Measurements from ENCODE around the gene CLRN1. TPM values are rescaled to one million over a fixed set of nuclear protein-coding genes. Genes with fewer than 3 reads are reported as not detected.

Gene CLRN1
- total and polyA plus RNA-seq, 4 donors = 0.24 TPM; not detected in 3

- H3K27ac ChIP-seq (ENCODE audit: low read depth, low read length) = no peak overlapping the region
- H3K4me1 ChIP-seq (ENCODE audit: control insufficient read depth, insufficient read depth, low read length) = no peaks in the 10 kb centered on the region
- DNase-seq (ENCODE audit: low read depth in 4 of 6, low spot score in 6 of 6) = peak in 1 of 6 donors; percentile 17
Observed at GRCh38 chr3:150911771-150912170, 60.8 kb downstream of the CLRN1 start.

GRCh38 chr3:150906461-150906860, 66.1 kb downstream of the CLRN1 start:
- Histone ChIP-seq H3K9me3 (ENCODE audit: control insufficient read depth, insufficient read depth, low read length) (no peaks in the 10 kb centered on the region), H3K27me3 (ENCODE audit: control insufficient read depth, insufficient read depth, low read length) (no peaks in the 10 kb centered on the region), H3K27ac (ENCODE audit: low read depth, low read length) (no peak overlapping the region), H3K36me3 (ENCODE audit: control insufficient read depth, insufficient read depth, low read length) (no peaks in the 10 kb centered on the region), H3K4me3 (ENCODE audit: low read depth, low read length) (no peak overlapping the region), H3K4me1 (ENCODE audit: control insufficient read depth, insufficient read depth, low read length) (no peaks in the 10 kb centered on the region)
- 71% methylated on average over 1 of the region's 1 CpG for WGBS (ENCODE audit: insufficient coverage)
- DNase-seq (ENCODE audit: low read depth in 4 of 6, low spot score in 6 of 6) = no peak

More at GRCh38 chr3:150911771-150912170, 60.8 kb downstream of the CLRN1 start:
- Histone ChIP-seq H3K36me3 (ENCODE audit: control insufficient read depth, insufficient read depth, low read length) (no peaks in the 10 kb centered on the region), H3K27me3 (ENCODE audit: control insufficient read depth, insufficient read depth, low read length) (no peaks in the 10 kb centered on the region), H3K9me3 (ENCODE audit: control insufficient read depth, insufficient read depth, low read length) (no peaks in the 10 kb centered on the region), H3K4me3 (ENCODE audit: low read depth, low read length) (no peak overlapping the region)

GRCh38 chr3:150905746-150906145, 66.8 kb downstream of the CLRN1 start:
- no CpG with 5 or more reads among the region's 1 CpG for WGBS (ENCODE audit: insufficient coverage)
- H3K36me3 ChIP-seq (ENCODE audit: control insufficient read depth, insufficient read depth, low read length) = no peaks in the 10 kb centered on the region
- H3K27ac ChIP-seq (ENCODE audit: low read depth, low read length) = no peak overlapping the region
- no peaks in the 10 kb centered on the region for H3K9me3 ChIP-seq (ENCODE audit: control insufficient read depth, insufficient read depth, low read length)
- peak in 1 of 6 donors; percentile 30 for DNase-seq (ENCODE audit: low read depth in 4 of 6, low spot score in 6 of 6)
- H3K4me3 ChIP-seq (ENCODE audit: low read depth, low read length) = no peak overlapping the region
- no peaks in the 10 kb centered on the region for H3K27me3 ChIP-seq (ENCODE audit: control insufficient read depth, insufficient read depth, low read length)
- no peaks in the 10 kb centered on the region for H3K4me1 ChIP-seq (ENCODE audit: control insufficient read depth, insufficient read depth, low read length)

- H3K36me3 ChIP-seq (ENCODE audit: control insufficient read depth, insufficient read depth, low read length) = no peaks in the 10 kb centered on the region
- no peak within 1 kb of the TSS for H3K27ac ChIP-seq (ENCODE audit: low read depth, low read length)
- H3K4me3 ChIP-seq (ENCODE audit: low read depth, low read length) = no peak within 1 kb of the TSS
- H3K9me3 ChIP-seq (ENCODE audit: control insufficient read depth, insufficient read depth, low read length) = no peaks in the 10 kb centered on the region
- DNase-seq (ENCODE audit: low read depth in 4 of 6, low spot score in 6 of 6) = no peak
- H3K4me1 ChIP-seq (ENCODE audit: control insufficient read depth, insufficient read depth, low read length) = no peaks in the 10 kb centered on the region
- WGBS (ENCODE audit: insufficient coverage) = no CpG with 5 or more reads among the region's 4 CpGs
- H3K27me3 ChIP-seq (ENCODE audit: control insufficient read depth, insufficient read depth, low read length) = no peaks in the 10 kb centered on the region
Observed at GRCh38 chr3:150905339-150905738, 67.2 kb downstream of the CLRN1 start, which contains the start of gene MINDY4B. TSS of gene MINDY4B (minus strand) at chr3:150905439. CDS start at chr3:150905439, 0 bp downstream.

- Histone ChIP-seq H3K4me3 (ENCODE audit: low read depth, low read length) (no peak overlapping the region), H3K36me3 (ENCODE audit: control insufficient read depth, insufficient read depth, low read length) (no peaks in the 10 kb centered on the region), H3K4me1 (ENCODE audit: control insufficient read depth, insufficient read depth, low read length) (no peaks in the 10 kb centered on the region), H3K27ac (ENCODE audit: low read depth, low read length) (no peak overlapping the region), H3K27me3 (ENCODE audit: control insufficient read depth, insufficient read depth, low read length) (no peaks in the 10 kb centered on the region), H3K9me3 (ENCODE audit: control insufficient read depth, insufficient read depth, low read length) (no peaks in the 10 kb centered on the region)
- WGBS (ENCODE audit: insufficient coverage) = no CpG with 5 or more reads among the region's 2 CpGs
- no peak for DNase-seq (ENCODE audit: low read depth in 4 of 6, low spot score in 6 of 6)
Observed at GRCh38 chr3:150902988-150903387, 69.5 kb downstream of the CLRN1 start.

- no peak for DNase-seq (ENCODE audit: low read depth in 4 of 6, low spot score in 6 of 6)
- H3K27ac ChIP-seq (ENCODE audit: low read depth, low read length) = no peak overlapping the region
- H3K36me3 ChIP-seq (ENCODE audit: control insufficient read depth, insufficient read depth, low read length) = no peaks in the 10 kb centered on the region
- H3K27me3 ChIP-seq (ENCODE audit: control insufficient read depth, insufficient read depth, low read length) = no peaks in the 10 kb centered on the region
- 92% methylated on average over 10 of the region's 10 CpGs for WGBS (ENCODE audit: insufficient coverage)
- no peaks in the 10 kb centered on the region for H3K9me3 ChIP-seq (ENCODE audit: control insufficient read depth, insufficient read depth, low read length)
- H3K4me1 ChIP-seq (ENCODE audit: control insufficient read depth, insufficient read depth, low read length) = no peaks in the 10 kb centered on the region
- H3K4me3 ChIP-seq (ENCODE audit: low read depth, low read length) = no peak overlapping the region
Observed at GRCh38 chr3:150901793-150902192, 70.7 kb downstream of the CLRN1 start.

GRCh38 chr3:150899141-150899540, 73.4 kb downstream of the CLRN1 start:
- DNase-seq (ENCODE audit: low read depth in 4 of 6, low spot score in 6 of 6) = no peak
- Histone ChIP-seq H3K4me3 (ENCODE audit: low read depth, low read length) (no peak overlapping the region), H3K27me3 (ENCODE audit: control insufficient read depth, insufficient read depth, low read length) (no peaks in the 10 kb centered on the region), H3K4me1 (ENCODE audit: control insufficient read depth, insufficient read depth, low read length) (no peaks in the 10 kb centered on the region), H3K27ac (ENCODE audit: low read depth, low read length) (no peak overlapping the region), H3K9me3 (ENCODE audit: control insufficient read depth, insufficient read depth, low read length) (no peaks in the 10 kb centered on the region), H3K36me3 (ENCODE audit: control insufficient read depth, insufficient read depth, low read length) (no peaks in the 10 kb centered on the region)
- WGBS (ENCODE audit: insufficient coverage) = 53% methylated on average over 2 of the region's 2 CpGs

- 75% methylated on average over 1 of the region's 3 CpGs for WGBS (ENCODE audit: insufficient coverage)
Observed at GRCh38 chr3:150898046-150898754, 74.3 kb downstream of the CLRN1 start.

GRCh38 chr3:150897592-150897991, 74.9 kb downstream of the CLRN1 start:
- no peak overlapping the region for H3K4me3 ChIP-seq (ENCODE audit: low read depth, low read length)
- DNase-seq (ENCODE audit: low read depth in 4 of 6, low spot score in 6 of 6) = no peak
- WGBS (ENCODE audit: insufficient coverage) = 95% methylated on average over 3 of the region's 3 CpGs

More at GRCh38 chr3:150898046-150898754, 74.3 kb downstream of the CLRN1 start:
- Histone ChIP-seq H3K36me3 (ENCODE audit: control insufficient read depth, insufficient read depth, low read length) (no peaks in the 10 kb centered on the region), H3K4me1 (ENCODE audit: control insufficient read depth, insufficient read depth, low read length) (no peaks in the 10 kb centered on the region), H3K4me3 (ENCODE audit: low read depth, low read length) (no peak overlapping the region), H3K27ac (ENCODE audit: low read depth, low read length) (no peak overlapping the region), H3K9me3 (ENCODE audit: control insufficient read depth, insufficient read depth, low read length) (no peaks in the 10 kb centered on the region), H3K27me3 (ENCODE audit: control insufficient read depth, insufficient read depth, low read length) (no peaks in the 10 kb centered on the region)
- peak in 2 of 6 donors; percentile 43 to 52 for DNase-seq (ENCODE audit: low read depth in 4 of 6, low spot score in 6 of 6)

GRCh38 chr3:150890831-150891230, 81.7 kb downstream of the CLRN1 start:
- no peaks in the 10 kb centered on the region for H3K36me3 ChIP-seq (ENCODE audit: control insufficient read depth, insufficient read depth, low read length)
- H3K9me3 ChIP-seq (ENCODE audit: control insufficient read depth, insufficient read depth, low read length) = no peaks in the 10 kb centered on the region
- H3K27me3 ChIP-seq (ENCODE audit: control insufficient read depth, insufficient read depth, low read length) = no peaks in the 10 kb centered on the region
- DNase-seq (ENCODE audit: low read depth in 4 of 6, low spot score in 6 of 6) = no peak
- no peak overlapping the region for H3K4me3 ChIP-seq (ENCODE audit: low read depth, low read length)
- 87% methylated on average over 8 of the region's 9 CpGs for WGBS (ENCODE audit: insufficient coverage)
- no peak overlapping the region for H3K27ac ChIP-seq (ENCODE audit: low read depth, low read length)
- no peaks in the 10 kb centered on the region for H3K4me1 ChIP-seq (ENCODE audit: control insufficient read depth, insufficient read depth, low read length)

More at GRCh38 chr3:150897592-150897991, 74.9 kb downstream of the CLRN1 start:
- Histone ChIP-seq H3K27ac (ENCODE audit: low read depth, low read length) (no peak overlapping the region), H3K4me1 (ENCODE audit: control insufficient read depth, insufficient read depth, low read length) (no peaks in the 10 kb centered on the region), H3K9me3 (ENCODE audit: control insufficient read depth, insufficient read depth, low read length) (no peaks in the 10 kb centered on the region), H3K36me3 (ENCODE audit: control insufficient read depth, insufficient read depth, low read length) (no peaks in the 10 kb centered on the region), H3K27me3 (ENCODE audit: control insufficient read depth, insufficient read depth, low read length) (no peaks in the 10 kb centered on the region)

Measured in spinal cord (tissue), 10 donors.